HG03432 (cell line): ENCODE data around the gene SALL4.
A peak's percentile ranks its signal among the peaks of the same experiment; 100 is the strongest.
"Not testable (repeated sequence)": the region's sequence is repeated elsewhere in the genome, so short reads cannot be mapped to it uniquely, and the experiment has no call there.

ENCODE experiments used
- ATAC-seq: cut with Tn5 transposase; IDR thresholded peaks from one replicate; pipeline ENCODE4 v1.9.1; 2021; ENCODE audit warnings: mild to moderate bottlenecking, moderate library complexity; ENCODE audit not compliant: unreplicated experiment

Gene SALL4

GRCh38 chr20:51803148-51803854 lies 980 bp upstream of the SALL4 start:
- ATAC-seq = no peak

- no peak for ATAC-seq
Observed at GRCh38 chr20:51801823-51802123, 548 bp downstream of the SALL4 start.

DNA sequence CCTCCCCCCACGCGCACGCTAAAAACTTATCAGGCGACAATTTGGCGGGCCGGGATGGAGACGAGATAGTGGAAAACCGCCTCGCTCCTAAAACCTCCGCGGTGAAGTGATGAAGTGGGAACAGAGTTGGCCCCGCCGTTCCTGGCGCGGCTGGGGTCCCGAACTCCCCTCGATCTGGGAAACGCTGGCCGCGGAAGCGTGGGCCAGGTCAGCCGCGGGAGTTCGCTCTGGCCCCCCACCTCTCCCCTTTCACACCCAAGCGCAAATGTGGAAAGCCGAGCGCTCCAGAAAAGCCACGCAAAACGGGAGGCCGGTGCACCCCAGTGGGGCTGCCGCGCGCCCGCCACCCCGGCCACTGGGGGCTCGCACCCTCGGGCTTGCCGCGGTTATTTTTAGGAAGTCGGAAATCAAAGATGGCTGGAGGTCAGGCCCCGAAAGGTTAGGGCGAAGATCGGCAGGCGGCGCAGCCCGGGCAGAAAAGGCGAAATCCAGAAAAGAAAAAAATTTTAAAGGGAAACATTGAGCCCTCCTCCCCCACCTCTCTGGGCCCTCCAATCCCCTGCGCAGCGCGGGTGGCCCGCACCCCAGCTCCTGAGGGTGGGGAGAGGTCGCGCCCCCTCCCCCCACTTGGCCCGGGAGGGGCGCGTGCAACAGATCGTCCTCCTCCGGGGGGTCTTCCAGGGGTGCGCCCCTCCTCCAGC lies 1.0 kb downstream of the SALL4 start:
- no peak for ATAC-seq

DNA sequence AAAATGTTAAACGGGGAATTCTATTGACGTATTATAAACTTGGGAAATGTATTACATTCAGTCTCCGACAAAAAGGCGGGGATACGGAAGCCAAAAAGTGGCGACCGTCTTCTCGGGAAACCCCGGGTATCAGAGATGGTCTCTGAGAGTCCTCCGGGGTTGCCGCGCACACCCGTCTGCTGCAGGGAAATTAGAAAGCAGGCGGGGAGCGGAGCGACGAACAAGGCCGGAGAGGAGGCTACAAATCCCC lies 1.5 kb downstream of the SALL4 start:
- no peak for ATAC-seq

DNA sequence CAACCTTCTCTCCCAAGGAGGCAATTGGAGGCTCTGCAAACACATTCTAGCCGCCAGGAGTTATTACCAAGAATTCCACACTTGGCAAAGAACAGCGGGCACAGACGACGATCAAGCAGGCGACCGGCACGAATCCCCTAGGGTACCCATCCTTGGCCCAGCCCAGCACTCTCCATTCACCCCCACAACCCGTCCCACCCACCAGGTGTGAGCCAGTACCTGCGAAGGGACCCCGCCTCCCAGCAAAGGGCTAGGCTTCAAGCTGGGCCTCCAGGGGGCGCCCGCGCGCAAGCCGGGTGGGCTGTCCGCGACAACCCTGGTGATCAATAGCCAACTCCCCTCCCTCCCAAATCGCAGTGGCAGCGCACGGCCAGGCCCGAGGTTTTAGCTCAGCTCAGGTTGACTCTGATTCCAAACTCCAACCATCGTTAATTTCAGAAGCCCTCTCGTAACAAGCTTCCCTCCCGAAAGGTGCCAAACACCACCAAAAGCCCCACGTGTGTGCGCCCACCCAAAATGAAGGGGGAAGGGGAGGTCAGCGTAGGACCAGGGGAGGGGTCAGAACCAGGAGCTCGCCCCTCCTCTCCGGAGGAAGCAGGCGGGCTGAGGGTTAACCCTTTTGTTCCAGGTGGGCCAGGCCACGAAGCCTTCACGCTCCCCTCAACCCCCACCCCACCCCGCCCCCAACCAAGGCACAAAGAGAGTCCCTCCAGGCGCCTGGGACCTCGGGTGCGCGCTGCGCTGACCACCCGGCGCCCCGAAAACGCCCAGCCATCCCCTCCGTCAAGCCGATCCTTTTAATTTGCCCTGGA lies 2.1 kb downstream of the SALL4 start:
- ATAC-seq = peak; percentile 48

DNA sequence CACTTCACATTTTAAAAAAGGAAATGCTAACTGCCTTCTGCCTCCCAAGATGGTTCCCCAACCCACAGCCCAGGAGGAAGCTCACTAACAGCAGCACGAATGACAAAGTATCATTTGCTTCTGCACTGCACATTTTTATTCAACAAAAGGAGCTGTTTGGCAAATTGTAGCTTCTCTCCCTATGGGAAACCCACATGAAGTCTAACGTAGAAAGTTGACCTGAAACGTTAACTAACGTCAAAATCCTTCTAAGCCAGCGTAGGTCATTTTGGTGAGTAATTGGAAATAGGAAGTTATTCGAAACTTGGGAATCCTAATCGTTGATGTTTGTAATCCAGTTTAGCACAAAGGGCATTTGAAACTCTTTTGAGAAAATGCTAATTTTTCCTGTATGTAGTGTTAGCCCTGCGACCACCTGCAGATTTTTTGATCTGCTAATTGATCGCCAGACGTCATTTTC lies 2.9 kb downstream of the SALL4 start:
- no peak for ATAC-seq

GRCh38 chr20:51797357-51798025 lies 4.8 kb downstream of the SALL4 start:
- ATAC-seq = no peak

- ATAC-seq = no peak
Observed at GRCh38 chr20:51796340-51796739, 6.0 kb downstream of the SALL4 start.

GRCh38 chr20:51792960-51793359 lies 9.4 kb downstream of the SALL4 start:
- no peak for ATAC-seq

GRCh38 chr20:51791626-51792025 lies 10.7 kb downstream of the SALL4 start:
- ATAC-seq = no peak

GRCh38 chr20:51790256-51790655 lies 12.1 kb downstream of the SALL4 start:
- no peak for ATAC-seq

DNA sequence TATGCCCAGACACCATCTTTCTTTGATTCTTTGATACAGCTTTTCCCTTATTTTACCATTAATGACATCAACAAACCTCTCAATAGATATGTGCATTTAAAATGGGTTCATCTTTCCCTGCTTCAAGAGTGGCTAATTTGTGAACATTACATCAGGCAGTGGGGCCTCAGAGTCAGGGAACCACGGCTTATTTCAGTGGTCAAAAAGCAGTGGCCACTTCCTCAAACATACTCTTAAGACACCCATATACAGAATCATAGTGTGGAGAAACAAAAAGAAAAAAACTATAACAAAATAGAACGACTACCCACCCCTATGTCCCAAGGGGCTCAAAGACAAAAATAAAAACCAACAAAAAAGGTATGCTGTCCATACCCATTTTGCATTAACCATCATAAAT lies 12.9 kb downstream of the SALL4 start:
- ATAC-seq = no peak

- ATAC-seq = no peak
Observed at GRCh38 chr20:51788822-51789221, 13.5 kb downstream of the SALL4 start.

- no peak for ATAC-seq
Observed at GRCh38 chr20:51784299-51784698, 18.0 kb downstream of the SALL4 start.

- ATAC-seq = not testable (repeated sequence)
Observed at GRCh38 chr20:51778229-51778759, 24.0 kb downstream of the SALL4 start.

DNA sequence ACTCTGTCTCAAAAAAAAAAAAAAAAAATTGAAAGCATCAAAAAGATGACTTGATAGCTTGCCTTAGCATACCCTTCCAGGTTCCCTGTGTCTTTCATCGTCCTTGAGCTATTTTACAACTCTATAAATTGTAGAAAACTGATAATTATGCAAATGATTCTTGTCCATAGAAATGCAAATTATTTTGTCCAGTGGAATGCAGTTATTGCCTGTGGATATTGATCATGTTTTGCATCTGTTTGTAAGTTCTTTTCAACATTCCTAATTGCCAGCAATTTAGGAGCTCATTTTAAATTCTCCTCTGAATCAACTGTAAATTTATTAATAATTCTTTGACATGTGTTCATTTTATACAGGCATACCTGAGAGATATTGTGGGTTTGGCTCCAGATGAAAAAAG lies 27.1 kb downstream of the SALL4 start:
- ATAC-seq = no peak

GRCh38 chr20:51772236-51772635 lies 30.1 kb downstream of the SALL4 start:
- no peak for ATAC-seq

GRCh38 chr20:51769976-51770615 lies 32.2 kb downstream of the SALL4 start:
- ATAC-seq = no peak

- no peak for ATAC-seq
Observed at GRCh38 chr20:51768759-51769517, 33.4 kb downstream of the SALL4 start.
